GM12874 (cell line): ENCODE data around the gene KCTD16.

ENCODE experiments used
- CTCF ChIP-seq: IDR thresholded peaks from 2 replicates; pipeline ENCODE4 v1.5.1; 2011; ENCODE audit warnings: low read depth, mild to moderate bottlenecking, control low read depth, low read length, moderate library complexity; ENCODE audit not compliant: insufficient read depth

KCTD16 gene

DNA sequence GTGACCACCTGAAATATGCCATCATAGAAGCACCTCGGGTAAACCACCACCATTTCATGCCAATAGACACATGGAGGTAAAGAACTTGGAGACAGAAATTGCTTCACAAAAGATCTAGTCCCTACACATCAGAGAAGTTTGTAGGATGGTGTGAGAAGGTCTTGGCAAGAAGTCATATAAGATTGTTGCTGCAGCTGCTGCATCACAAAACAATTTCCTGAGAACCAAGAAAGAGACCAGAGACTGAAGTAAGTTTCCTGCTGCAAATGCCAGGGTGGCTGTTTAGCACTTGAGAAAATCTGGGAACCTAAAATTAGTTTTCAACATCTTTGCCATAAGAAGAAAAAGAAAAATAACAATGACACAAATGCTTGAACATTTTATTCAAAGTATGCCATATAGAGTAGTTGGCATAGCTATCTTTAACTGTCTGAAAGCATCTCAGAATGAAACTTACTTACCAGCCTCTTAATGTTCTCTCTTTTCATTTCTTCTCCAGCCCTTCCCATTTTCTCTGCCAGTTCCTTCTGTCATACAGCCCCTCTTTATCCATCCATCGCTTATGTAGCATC lies 114.3 kb downstream of the KCTD16 start:
- TF ChIP-seq CTCF: no peak

- TF ChIP-seq CTCF: no peak
Measured at GRCh38 chr5:144289277-144289676, 118.6 kb downstream of the KCTD16 start.

DNA sequence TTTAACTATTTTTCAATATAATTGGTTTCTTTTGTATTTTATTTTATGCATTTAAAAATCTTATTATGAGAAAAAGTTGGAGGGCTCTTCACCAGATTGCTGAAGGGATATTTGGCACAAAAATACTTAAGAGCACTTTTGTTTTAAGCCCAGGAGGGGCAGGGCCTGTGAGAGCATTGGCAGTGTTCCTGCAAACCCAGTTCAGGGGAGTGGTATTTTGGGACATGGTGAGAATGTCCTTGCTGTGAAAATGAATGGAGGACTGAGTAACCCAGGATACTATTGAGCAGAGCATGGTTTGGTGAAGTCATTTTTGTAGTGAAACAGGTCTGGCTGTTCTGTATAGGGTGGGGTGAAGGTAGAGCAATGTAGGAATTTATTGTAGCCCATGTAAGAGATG lies 121.4 kb downstream of the KCTD16 start:
- TF ChIP-seq CTCF: no peak

DNA sequence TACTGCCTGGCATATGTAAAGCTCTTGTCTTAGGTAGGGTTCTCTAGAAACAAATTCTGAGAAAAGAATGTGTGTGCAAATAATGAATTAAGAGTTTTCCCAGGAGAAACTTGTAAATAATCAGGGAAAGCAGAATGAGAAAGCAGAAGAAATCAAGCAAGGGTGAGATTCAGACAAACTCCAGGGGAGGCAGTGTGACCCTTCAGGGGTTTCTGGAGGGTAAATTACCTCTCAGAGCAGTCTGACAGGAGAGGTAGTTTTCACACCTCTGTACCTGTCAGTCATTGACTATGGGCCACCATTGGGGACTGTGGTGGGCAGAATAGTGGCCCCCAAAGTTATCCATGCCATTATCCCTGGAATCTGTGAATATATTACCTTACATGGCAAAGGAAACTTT lies 124.6 kb downstream of the KCTD16 start:
- no peak for TF ChIP-seq CTCF

DNA sequence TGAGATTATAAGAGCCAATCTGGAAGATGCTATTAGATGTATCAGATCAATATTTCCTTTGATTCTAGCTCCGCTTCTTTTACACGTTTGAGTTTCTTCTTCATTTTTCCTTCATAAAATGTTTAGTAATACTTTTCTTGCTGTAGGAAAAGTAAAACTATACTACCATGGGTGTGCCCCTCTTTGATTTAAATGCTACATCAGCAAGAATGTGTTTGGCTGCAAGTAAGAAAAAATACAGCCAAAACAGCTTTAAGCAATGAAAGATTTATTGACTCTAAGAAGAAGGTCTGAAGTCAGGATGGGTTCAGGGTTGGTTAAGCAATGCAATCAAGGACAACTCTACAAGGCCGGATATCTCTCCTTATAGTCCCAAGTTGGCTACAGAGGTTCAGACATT lies 126.4 kb downstream of the KCTD16 start:
- no peak for TF ChIP-seq CTCF

DNA sequence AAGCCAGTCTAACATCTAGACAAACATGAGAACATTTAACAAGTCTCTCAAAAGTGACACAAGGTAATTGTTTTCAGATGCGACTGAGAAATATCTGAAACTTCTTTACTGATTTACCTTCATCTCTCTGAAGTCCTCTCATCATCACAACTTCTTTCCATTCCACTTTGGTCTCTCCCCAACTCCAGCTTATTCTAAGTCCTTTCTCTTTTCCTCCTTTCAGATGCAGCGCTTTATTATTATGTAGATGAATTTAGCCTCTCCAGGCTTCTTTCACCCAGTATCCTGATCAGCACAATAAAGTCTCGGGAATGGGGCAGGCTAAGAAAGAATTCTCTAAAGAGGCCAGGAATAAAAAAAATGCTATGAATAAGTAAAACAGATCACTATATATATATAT lies 128.0 kb downstream of the KCTD16 start:
- TF ChIP-seq CTCF: no peak

DNA sequence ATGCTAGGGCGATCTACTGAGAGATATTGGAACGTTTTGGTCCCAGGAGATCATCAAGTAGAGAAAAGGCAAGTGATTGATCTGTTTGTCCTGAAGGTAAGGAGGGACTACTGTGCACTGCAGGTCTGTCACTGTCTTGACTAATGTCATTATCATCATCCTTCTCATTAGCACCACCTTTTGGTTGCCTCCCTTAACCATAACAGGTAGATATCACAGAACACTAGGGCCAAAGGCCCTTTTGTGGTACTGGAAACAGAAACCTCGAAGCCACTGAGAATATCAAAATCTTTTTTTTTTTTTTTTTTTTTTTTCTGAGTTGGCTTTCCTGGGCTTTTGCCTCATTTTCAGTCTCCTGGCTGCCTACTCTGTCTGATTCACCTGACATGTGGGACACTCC lies 134.0 kb downstream of the KCTD16 start:
- TF ChIP-seq CTCF: no peak
